ENCODE data around the gene WDFY2. TPM values are rescaled to one million over a fixed set of nuclear protein-coding genes. Genes with fewer than 3 reads are reported as not detected.
A peak's percentile ranks its signal among the peaks of the same experiment; 100 is the strongest.

Gene WDFY2
- polyA plus RNA-seq, 3 donors = 6.5 to 40.1 (median 9.1) TPM

DNA sequence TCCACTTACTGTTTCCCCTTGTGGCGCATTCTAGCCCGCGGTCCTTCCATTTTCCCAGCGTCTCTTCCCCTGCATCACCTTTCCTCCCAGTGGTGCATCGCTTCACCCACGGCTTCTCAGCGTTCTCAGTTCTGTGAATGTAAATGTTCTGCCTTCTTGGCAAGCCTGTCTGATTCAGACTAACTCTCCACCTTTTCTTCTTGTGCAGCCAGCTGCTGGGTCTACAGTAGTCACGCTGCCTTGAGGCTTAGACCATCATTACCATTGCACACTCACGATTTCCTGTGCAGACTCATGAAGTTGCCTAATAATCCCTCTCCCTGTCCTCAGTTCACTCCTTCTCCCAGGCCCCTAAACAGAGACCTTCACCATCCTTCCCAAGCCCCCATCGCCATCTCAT lies 144.7 kb downstream of the WDFY2 start:
- no peak overlapping the region for H3K27ac Mint-ChIP-seq
- H3K9ac ChIP-seq (ENCODE audit: insufficient read depth, low read length, poor library complexity, severe bottlenecking) = no peak overlapping the region
- no peaks in the 10 kb centered on the region for H3K27me3 Mint-ChIP-seq (ENCODE audit: low read depth in 3 of 3)
- peak overlapping the region; percentile 32 to 46 for H3K27ac ChIP-seq (ENCODE audit: low read depth in 1 of 2, low read length in 2 of 2)
- peaks cover 18 to 22% of the 10 kb centered on the region in 2 donors for H3K4me1 ChIP-seq (ENCODE audit: control insufficient read depth in 1 of 2, insufficient read depth in 2 of 2, low read length in 2 of 2)
- H3K27me3 ChIP-seq (ENCODE audit: control insufficient read depth in 2 of 2, insufficient read depth in 2 of 2, low read length in 2 of 2) = no peaks in the 10 kb centered on the region
- H3K4me2 ChIP-seq (replicated peaks; ENCODE audit: extremely low read depth, low read length, poor library complexity, severe bottlenecking) = no peak overlapping the region
- peak; percentile 6 to 19 (median 13) for DNase-seq
- intact Hi-C loops (cut with micrococcal nuclease) = loop anchor here in 1 of 2 donors (10.0 kb wide), 1 partner anchor 144 kb away; the partner anchor contains the start of gene WDFY2
- no peak overlapping the region for H3K4me3 Mint-ChIP-seq
- peaks cover 11% of the 10 kb centered on the region for H3K4me1 Mint-ChIP-seq
- H3K9me3 ChIP-seq (replicated peaks in 1 of 2; ENCODE audit: control insufficient read depth in 1 of 2, insufficient read depth in 1 of 2, low read length in 2 of 2) = no peaks in the 10 kb centered on the region
- no peaks in the 10 kb centered on the region for H3K9me3 Mint-ChIP-seq
- TF ChIP-seq, protein P1, sequence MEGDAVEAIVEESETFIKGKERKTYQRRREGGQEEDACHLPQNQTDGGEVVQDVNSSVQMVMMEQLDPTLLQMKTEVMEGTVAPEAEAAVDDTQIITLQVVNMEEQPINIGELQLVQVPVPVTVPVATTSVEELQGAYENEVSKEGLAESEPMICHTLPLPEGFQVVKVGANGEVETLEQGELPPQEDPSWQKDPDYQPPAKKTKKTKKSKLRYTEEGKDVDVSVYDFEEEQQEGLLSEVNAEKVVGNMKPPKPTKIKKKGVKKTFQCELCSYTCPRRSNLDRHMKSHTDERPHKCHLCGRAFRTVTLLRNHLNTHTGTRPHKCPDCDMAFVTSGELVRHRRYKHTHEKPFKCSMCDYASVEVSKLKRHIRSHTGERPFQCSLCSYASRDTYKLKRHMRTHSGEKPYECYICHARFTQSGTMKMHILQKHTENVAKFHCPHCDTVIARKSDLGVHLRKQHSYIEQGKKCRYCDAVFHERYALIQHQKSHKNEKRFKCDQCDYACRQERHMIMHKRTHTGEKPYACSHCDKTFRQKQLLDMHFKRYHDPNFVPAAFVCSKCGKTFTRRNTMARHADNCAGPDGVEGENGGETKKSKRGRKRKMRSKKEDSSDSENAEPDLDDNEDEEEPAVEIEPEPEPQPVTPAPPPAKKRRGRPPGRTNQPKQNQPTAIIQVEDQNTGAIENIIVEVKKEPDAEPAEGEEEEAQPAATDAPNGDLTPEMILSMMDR (IDR thresholded peaks at IDR 0.05) = no peak
- WGBS (ENCODE audit: insufficient coverage) = 65% methylated on average over 9 of the region's 10 CpGs
- peaks cover 38% of the 10 kb centered on the region for H4K20me1 ChIP-seq (ENCODE audit: insufficient read depth, low read length)
- H3K4me3 ChIP-seq (replicated peaks in 1 of 3; ENCODE audit: low read depth in 2 of 3, low read length in 3 of 3) = no peak overlapping the region
- no peak overlapping the region for H2AFZ ChIP-seq (ENCODE audit: insufficient read depth, low read depth, low read length, poor library complexity, severe bottlenecking)
- H3K36me3 ChIP-seq (replicated peaks in 1 of 2; ENCODE audit: control insufficient read depth in 1 of 2, insufficient read depth in 2 of 2, low read length in 2 of 2) = peaks cover 42 to 82% of the 10 kb centered on the region in 2 donors
- peaks cover 22 to 36% of the 10 kb centered on the region in 2 donors for H3K36me3 Mint-ChIP-seq
- peaks cover 36% of the 10 kb centered on the region for H3K79me2 ChIP-seq (ENCODE audit: insufficient read depth, low read length)

DNA sequence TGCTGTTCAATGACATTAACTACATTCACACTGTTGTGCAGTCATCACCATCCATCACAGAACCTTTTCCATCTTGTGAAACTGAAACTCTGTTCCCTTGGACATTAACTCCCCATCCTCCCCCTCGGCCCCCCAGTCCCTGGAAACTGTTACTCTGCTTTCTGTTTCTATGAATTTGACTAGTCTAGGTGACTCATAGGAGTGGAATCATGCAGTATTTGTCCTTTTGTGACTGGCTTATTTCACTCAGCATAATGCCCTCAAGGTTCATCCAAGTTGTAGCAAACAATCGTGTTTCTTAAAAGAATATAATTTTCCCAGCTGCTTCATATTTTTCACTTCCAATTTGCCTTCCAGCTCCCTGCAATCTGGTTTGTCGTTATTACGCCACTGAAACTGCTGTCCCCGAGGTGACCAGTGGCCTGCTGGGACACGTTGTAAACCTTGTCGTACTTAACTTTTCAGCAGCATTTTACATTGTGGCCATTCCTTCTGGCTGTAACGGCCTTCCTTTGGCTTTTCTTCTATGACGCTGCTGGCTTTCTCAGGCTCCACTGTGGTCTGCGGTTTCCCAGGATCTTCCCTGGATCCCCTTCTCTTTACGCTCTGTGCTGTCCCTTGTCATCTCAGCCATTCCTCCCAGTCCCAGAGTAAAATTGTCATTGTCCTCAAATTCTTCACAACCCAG lies 145.7 kb downstream of the WDFY2 start:
- H2AFZ ChIP-seq (ENCODE audit: insufficient read depth, low read depth, low read length, poor library complexity, severe bottlenecking) = no peak overlapping the region
- peaks cover 25 to 38% of the 10 kb centered on the region in 2 donors for H3K36me3 Mint-ChIP-seq
- peaks cover 46 to 88% of the 10 kb centered on the region in 2 donors for H3K36me3 ChIP-seq (replicated peaks in 1 of 2; ENCODE audit: control insufficient read depth in 1 of 2, insufficient read depth in 2 of 2, low read length in 2 of 2)
- H3K27ac Mint-ChIP-seq = no peak overlapping the region
- peak overlapping the region in 1 of 2 donors; percentile 46 for H3K27ac ChIP-seq (ENCODE audit: low read depth in 1 of 2, low read length in 2 of 2)
- H3K9me3 Mint-ChIP-seq = no peaks in the 10 kb centered on the region
- TF ChIP-seq, protein P1 (IDR thresholded peaks at IDR 0.05) = no peak
- no peak overlapping the region for H3K9ac ChIP-seq (ENCODE audit: insufficient read depth, low read length, poor library complexity, severe bottlenecking)
- intact Hi-C loops (cut with micrococcal nuclease) = loop anchor here (10.0 kb wide), 1 partner anchor 145 kb away; the partner anchor contains the start of gene WDFY2 (in 2 of the 2)
- H3K27me3 Mint-ChIP-seq (ENCODE audit: low read depth in 3 of 3) = no peaks in the 10 kb centered on the region
- H3K4me1 ChIP-seq (ENCODE audit: control insufficient read depth in 1 of 2, insufficient read depth in 2 of 2, low read length in 2 of 2) = peaks cover 19 to 23% of the 10 kb centered on the region in 2 donors
- no peaks in the 10 kb centered on the region for H3K9me3 ChIP-seq (replicated peaks in 1 of 2; ENCODE audit: control insufficient read depth in 1 of 2, insufficient read depth in 1 of 2, low read length in 2 of 2)
- no peak overlapping the region for H3K4me2 ChIP-seq (replicated peaks; ENCODE audit: extremely low read depth, low read length, poor library complexity, severe bottlenecking)
- H4K20me1 ChIP-seq (ENCODE audit: insufficient read depth, low read length) = peaks cover 40% of the 10 kb centered on the region
- no peaks in the 10 kb centered on the region for H3K27me3 ChIP-seq (ENCODE audit: control insufficient read depth in 2 of 2, insufficient read depth in 2 of 2, low read length in 2 of 2)
- 93% methylated on average over 10 of the region's 11 CpGs for WGBS (ENCODE audit: insufficient coverage)
- no peak overlapping the region for H3K4me3 ChIP-seq (replicated peaks in 1 of 3; ENCODE audit: low read depth in 2 of 3, low read length in 3 of 3)
- peaks cover 40% of the 10 kb centered on the region for H3K79me2 ChIP-seq (ENCODE audit: insufficient read depth, low read length)
- H3K4me3 Mint-ChIP-seq = no peak overlapping the region
- DNase-seq = peak in 1 of 3 donors; percentile 6
- H3K4me1 Mint-ChIP-seq = peaks cover 11% of the 10 kb centered on the region
